Adrenal gland (tissue), 5 donors: ENCODE measurements around the gene SLC35D3.

ENCODE experiments used
- POLR2A ChIP-seq, 2 donors: fragments of 450-650 bp; IDR thresholded peaks; one replicate each; pipeline ENCODE4 v1.6.1; 2017; ENCODE audit warnings: antibody characterized with exemption in 2 of 2, mild to moderate bottlenecking in 2 of 2, moderate library complexity in 1 of 2
- TF ChIP-seq, protein P1 (sequence below), 6 experiments: fragments of 450-650 bp in 4 of 6; fragments of 200-600 bp in 2 of 6; sonication (generic) in 1 of 6; IDR thresholded peaks; 1 replicate in 5 of 6; 2 replicates in 1 of 6; pipeline versions ENCODE4 v1.5.1 to v1.8.0; 2016 to 2021; ENCODE audit warnings: antibody characterized with exemption in 6 of 6, mild to moderate bottlenecking in 2 of 6, moderate library complexity in 1 of 6
- donor health status: DM: no; HTN: no; CAD: no.

DNA sequence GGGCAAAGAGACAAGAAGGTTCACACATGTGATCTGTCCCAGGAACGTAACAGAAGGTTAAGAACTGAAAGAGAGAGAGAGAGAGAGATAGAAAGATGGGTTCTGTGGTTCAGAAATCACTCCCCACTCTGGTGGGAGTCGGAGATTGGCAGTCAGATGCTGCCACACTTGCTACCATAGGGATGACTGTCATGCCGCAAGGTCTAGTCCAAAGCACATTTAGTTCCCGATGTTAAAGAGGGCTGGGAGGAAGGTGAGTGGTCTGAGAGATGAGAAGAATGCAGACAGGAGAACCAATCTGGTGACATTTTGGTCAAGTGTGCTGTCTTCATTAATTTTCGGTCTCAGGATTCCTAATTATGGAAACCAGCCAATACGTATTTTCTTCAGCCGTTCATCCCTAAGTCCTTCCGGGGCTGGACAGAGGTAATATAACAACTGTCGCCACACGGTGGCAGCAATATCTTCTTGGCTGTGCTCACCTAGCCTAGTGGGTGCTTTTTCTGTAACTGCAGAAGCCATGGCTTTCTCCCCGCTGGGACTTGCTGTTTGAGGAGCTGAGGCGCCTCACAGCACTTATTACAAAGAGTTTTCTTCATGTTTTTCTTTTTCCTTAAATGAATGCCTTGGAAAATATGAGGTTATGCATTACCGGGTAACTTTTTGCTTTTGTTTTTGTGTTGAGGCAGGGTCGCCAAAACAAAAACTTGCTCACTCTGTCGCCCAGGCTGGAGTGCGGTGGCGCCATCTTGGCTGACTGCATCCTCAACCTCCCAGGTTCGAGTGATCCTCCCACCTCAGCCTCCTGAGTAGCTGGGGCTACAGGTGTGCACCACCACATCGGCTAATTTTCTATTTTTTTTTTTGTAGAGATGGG lies 46.0 kb downstream of the SLC35D3 start:
- TF ChIP-seq POLR2A (IDR thresholded peaks at IDR 0.05), result no peak
- TF ChIP-seq, protein P1, sequence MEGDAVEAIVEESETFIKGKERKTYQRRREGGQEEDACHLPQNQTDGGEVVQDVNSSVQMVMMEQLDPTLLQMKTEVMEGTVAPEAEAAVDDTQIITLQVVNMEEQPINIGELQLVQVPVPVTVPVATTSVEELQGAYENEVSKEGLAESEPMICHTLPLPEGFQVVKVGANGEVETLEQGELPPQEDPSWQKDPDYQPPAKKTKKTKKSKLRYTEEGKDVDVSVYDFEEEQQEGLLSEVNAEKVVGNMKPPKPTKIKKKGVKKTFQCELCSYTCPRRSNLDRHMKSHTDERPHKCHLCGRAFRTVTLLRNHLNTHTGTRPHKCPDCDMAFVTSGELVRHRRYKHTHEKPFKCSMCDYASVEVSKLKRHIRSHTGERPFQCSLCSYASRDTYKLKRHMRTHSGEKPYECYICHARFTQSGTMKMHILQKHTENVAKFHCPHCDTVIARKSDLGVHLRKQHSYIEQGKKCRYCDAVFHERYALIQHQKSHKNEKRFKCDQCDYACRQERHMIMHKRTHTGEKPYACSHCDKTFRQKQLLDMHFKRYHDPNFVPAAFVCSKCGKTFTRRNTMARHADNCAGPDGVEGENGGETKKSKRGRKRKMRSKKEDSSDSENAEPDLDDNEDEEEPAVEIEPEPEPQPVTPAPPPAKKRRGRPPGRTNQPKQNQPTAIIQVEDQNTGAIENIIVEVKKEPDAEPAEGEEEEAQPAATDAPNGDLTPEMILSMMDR (IDR thresholded peaks at IDR 0.05), result peak; percentile 61 to 73 (median 68)
